ENCODE measurements around the gene TOGARAM1.
"Not testable (repeated sequence)": the region's sequence is repeated elsewhere in the genome, so short reads cannot be mapped to it uniquely, and the experiment has no call there.

The TOGARAM1 gene

DNA sequence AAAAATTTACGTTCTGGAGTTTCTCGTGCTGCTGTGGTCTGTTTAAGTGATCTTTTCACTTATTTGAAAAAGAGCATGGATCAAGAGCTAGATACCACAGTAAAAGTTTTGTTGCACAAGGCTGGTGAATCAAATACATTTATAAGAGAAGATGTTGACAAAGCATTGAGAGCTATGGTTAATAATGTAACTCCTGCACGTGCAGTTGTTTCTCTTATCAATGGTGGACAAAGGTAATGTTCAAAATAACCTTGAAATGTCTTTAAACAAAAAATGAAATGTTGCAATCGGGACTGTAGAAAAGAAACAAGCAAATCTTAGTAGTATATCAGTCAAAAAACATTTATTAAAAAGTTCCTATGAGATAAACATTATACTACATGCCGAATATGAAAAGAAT, 82.6 kb downstream of the TOGARAM1 start:
- no peak for DNase-seq (ENCODE audit: low read depth)

DNA sequence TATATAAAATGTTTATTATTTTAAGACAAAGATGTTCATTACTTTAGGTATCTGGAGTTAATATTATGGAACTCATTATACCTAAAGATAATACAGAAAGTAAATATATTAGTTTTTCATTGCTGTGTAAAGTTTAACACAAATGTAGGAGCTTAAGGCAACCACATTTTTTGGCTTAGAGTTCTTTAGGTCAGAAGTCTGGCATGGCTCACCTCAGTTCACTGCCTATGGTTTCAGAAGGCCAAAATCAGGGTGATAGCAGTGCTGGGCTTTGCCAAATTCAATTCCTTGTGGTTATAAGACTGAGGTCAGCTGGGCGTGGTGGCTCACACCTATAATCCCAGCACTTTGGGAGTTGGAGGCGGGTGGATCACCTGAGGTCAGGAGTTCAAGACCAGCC, 86.4 kb downstream of the TOGARAM1 start:
- DNase-seq (ENCODE audit: low read depth), result no peak

GRCh38 chr14:45051180-45051579, 89.2 kb downstream of the TOGARAM1 start:
- no peak for DNase-seq (ENCODE audit: low read depth)

DNA sequence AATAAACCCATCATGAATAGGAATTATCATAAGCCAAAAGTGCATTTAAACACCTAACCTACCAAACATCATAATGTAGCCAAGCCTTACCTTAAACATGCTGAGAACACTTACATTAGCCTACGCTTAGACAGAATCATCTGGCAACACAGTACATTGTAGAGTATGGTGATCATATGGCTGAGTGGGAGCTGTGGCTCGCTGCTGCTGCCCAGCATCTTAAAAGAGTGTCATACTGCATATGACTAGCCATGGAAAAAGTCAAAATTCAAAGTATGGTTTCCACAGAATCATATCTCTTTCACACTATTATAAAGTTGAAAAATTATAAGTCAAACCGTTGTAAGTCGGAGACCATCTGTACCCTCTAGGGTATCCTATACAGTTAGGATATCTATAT, 89.9 kb downstream of the TOGARAM1 start:
- DNase-seq (ENCODE audit: low read depth), result no peak

- no peak for DNase-seq (ENCODE audit: low read depth)
Measured at GRCh38 chr14:45057349-45057748, 95.4 kb downstream of the TOGARAM1 start.

DNA sequence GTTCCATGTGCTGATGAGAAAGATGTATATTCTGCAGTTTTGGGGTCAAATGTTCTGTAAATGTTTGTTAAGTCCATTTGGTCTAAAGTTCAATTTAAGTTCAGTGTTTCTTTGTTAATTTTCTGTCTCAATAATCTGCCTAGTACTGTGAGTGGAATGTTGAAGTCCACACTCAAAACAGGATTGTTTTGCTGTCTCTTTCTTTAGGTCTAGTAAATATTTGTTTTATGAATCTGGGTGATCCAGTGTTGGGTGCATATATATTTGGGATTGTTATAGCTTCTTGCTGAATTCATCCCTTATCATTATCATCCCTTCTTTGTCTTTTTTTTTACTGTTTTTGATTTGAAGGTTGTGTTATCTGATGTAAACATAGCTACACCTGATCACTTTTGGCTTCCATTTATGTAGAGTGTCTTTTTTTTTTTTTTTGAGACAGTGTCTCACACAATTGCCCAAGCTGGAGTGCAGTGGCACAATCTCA, 95.9 kb downstream of the TOGARAM1 start:
- no peak for DNase-seq (ENCODE audit: low read depth)

- DNase-seq (ENCODE audit: low read depth), result no peak
Measured at GRCh38 chr14:45060551-45060950, 98.6 kb downstream of the TOGARAM1 start.

DNA sequence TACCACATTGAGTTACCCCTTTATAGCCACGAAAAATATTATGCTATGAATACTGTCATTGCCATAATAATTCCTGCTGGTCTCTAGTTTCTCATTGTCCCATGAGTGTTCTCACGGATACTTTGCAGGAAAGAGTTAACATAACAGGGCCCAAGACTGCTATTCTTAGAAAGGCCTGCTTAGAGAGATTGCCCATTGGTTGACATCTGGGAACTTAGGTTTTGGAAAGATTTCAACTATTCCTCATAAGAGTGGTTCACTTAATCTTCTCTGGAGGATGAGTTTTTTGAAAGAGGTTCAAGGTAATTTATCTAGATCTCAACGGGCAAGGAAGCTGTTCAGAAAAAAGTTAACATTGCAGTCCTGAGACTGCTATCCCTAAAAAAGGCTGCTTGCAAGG, 103.5 kb downstream of the TOGARAM1 start:
- no peak for DNase-seq (ENCODE audit: low read depth)

DNA sequence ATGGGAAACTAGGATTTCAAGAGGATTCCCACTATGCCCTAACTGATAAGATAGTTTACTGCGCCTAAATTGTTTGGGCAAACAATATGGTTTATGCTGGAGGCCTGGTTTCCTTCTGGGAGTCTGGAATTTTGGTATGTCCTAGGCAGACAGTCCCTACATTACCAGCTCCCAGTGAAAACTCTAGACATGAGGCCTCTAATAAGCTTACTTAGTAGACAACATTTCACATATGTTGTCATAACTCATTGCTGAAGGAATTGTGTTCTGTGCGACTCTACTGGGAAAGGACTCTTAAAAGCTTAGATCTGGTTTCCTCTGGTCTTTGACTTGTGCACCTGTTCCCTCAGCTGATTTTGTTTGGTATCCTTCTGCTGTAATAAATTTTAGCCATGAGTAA, 104.0 kb downstream of the TOGARAM1 start:
- DNase-seq (ENCODE audit: low read depth), result no peak

DNA sequence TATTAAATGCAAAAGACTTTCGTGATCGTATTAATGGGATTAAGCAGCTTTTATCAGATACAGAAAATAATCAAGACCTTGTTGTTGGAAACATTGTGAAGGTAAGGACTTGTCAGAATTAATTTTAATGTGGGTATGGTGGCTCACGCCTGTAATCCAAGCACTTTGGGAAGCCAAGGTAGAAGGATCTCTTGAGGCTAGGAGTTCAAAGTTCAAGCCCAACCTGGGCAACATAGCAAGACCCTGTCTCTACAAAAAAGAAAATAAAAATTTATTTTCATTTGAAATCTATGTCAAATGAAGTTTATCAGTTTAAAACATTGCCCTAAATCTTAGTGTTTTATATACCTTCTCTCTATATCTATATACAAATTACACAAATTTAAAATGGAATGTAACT, 104.7 kb downstream of the TOGARAM1 start:
- no peak for DNase-seq (ENCODE audit: low read depth)

GRCh38 chr14:45068396-45068795, 106.4 kb downstream of the TOGARAM1 start:
- no peak for DNase-seq (ENCODE audit: low read depth)

DNA sequence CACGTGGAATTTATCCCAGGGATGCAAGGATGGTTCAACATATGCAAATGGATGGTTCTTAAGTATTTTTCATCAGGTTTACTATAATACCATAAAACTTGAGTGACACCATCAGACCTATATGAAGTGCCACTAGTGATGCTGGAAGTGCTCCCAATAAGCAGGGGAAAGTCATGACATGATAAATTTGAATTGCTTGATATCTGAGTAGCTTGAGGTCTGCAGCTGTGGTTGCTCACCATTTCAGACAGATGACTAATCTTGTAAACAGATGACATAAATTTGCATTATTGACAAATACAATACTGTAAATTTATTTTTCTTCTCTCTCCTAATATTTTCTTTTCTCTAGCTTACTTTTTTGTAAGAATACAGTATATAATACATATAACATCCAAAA, 108.2 kb downstream of the TOGARAM1 start:
- no peak for DNase-seq (ENCODE audit: low read depth)

- no peak for DNase-seq (ENCODE audit: low read depth)
Measured at GRCh38 chr14:45072126-45072525, 110.1 kb downstream of the TOGARAM1 start.

DNA sequence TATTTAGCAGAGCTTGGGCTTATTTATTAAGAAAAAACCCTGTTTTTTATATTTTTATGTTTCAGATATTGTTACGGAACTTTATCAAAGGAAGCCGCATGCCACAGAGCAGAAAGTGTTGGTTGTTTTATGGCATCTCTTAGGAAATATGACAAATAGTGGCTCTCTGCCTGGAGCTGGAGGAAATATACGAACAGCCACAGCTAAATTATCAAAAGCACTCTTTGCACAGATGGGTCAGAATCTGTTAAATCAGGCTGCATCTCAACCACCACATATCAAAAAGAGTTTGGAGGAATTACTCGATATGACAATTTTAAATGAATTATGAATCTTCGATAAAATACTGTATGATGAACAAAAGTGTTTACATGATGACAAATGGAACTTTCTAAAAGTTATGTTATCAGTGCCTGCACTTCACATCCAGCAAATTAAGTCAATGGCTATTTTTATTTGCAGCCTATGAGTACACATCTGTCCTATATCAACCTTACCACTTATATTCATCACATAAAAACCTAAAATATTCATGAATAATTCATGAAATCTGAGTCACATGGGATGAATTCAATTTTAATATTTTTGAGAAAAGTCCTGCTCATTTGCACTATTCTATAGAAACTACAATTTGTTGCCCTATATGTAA, 111.4 kb downstream of the TOGARAM1 start:
- DNase-seq (ENCODE audit: low read depth), result no peak

DNA sequence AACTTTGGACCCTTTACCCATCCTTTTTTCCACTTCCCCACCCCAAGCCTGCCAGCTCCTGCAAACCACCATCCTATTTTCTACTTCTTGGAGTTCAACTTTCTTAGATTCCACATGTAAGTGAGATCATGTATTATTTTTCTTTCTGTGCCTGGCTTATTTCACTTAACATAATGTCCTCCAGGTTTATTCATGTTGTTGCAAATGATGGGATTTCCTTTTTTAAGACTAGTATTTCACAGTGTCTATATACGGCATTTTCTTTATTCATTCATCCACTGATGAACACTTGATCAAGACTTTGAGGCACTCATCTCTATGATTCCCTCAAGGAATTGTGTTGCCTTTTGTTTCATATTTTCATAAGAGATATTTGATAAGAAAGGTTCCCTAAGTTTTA, 116.3 kb downstream of the TOGARAM1 start:
- no peak for DNase-seq (ENCODE audit: low read depth)

- not testable (repeated sequence) for DNase-seq (ENCODE audit: low read depth)
Measured at GRCh38 chr14:45080416-45080968, 118.5 kb downstream of the TOGARAM1 start.

- not testable (repeated sequence) for DNase-seq (ENCODE audit: low read depth)
Measured at GRCh38 chr14:45081096-45081495, 119.1 kb downstream of the TOGARAM1 start.

DNA sequence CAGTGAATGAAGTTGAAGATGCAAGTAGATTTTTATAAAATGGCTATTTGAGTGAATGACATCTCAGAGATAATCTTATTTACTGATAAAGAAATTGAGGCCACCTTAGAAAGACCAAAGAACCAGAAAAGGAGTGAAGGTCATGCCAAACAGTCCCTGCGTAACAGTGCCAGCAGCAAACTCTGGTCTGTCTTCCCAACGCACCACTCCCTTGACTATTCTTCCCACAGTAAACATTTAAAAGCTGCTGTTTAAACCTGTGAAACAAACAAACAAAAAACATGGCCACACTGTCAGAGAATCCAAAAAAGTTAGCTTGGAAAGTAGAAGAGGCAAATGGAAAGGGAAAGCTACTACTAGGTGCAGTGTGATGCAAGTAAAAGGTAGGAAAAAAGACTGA, 120.4 kb downstream of the TOGARAM1 start:
- DNase-seq (ENCODE audit: low read depth), result no peak

GRCh38 chr14:45083617-45083975, 121.6 kb downstream of the TOGARAM1 start:
- no peak for DNase-seq (ENCODE audit: low read depth)

GRCh38 chr14:45083976-45084722, 122.2 kb downstream of the TOGARAM1 start, which contains the start of gene PRPF39:
TSS of gene PRPF39 (plus strand) at chr14:45084116. CDS start at chr14:45095240, 11,124 bp downstream.
- DNase-seq (ENCODE audit: low read depth), result peak; percentile 66

DNA sequence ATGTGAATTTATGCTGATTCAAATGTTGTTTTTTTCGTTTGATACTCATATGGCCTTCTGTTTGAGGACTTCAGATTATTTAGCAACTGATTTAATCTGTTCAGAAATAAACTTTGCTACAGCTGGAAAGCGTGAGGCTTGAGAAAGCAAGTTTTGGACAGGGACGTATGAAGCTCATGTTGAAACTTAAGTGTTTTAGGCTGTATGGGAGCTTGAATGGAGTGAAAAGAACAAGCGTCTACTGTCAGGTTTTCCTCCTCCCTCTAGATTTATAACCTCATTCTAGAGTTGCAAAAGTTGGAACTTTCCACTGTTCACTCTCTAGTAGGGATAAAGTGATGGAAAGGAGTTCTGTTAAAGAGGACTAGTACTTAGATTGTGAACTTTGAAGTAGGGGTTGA, 123.0 kb downstream of the TOGARAM1 start:
- DNase-seq (ENCODE audit: low read depth), result no peak

DNA sequence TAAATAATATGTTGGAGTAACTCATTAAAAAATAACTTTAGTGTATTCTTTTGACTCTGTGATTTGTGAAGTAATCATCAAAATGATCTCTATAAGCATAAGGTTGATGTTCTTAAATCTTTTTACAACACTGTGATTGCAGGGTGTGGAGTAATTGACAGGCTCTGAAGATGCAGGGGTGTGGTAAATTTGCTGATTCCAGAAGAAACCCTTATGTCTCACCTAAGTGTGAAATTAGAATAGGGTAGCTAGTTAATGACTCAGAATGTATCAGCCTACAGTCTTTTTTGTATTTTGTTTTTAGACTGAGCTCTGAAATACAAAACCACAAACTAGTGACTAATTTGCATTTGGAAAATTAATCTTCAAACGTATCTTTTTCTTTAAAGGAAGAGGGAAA, 127.8 kb downstream of the TOGARAM1 start:
- no peak for DNase-seq (ENCODE audit: low read depth)

DNA sequence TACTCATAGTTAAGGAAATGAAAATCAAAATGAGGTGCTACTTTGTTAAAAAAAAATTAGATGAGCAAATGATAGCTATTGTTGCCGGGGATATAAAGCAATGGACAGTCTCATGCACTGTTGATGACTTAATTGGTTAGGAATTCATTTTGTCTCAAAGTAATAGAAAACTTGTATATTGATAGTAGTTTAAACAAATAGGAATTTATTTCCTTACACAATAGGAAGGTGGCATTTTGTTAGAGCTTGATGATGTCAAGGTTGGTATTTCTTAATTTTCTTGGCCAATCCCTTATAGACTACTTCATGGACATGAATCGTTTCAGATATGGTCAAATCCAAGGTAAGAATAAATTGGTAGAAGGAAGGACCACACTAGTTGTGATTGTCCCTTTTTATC, 129.7 kb downstream of the TOGARAM1 start:
- DNase-seq (ENCODE audit: low read depth), result no peak
